NCI-H345 (cell line): ENCODE data around the gene B3GALNT2.

Source experiments
- DNase-seq: peaks from one replicate; lab custom pipeline; 2025; lab: John Stamatoyannopoulos, UW

The B3GALNT2 gene

GRCh38 chr1:235409042-235409820, 95.0 kb downstream of the B3GALNT2 start:
- no peak for DNase-seq

- DNase-seq, result no peak
Measured at GRCh38 chr1:235408503-235408960, 95.7 kb downstream of the B3GALNT2 start.

- no peak for DNase-seq
Measured at GRCh38 chr1:235407419-235407818, 96.8 kb downstream of the B3GALNT2 start.

GRCh38 chr1:235404190-235404589, 100.1 kb downstream of the B3GALNT2 start:
- no peak for DNase-seq

- DNase-seq, result no peak
Measured at GRCh38 chr1:235403593-235403992, 100.7 kb downstream of the B3GALNT2 start.

- no peak for DNase-seq
Measured at GRCh38 chr1:235402457-235403200, 101.6 kb downstream of the B3GALNT2 start.

- DNase-seq, result no peak
Measured at GRCh38 chr1:235401251-235401650, 103.0 kb downstream of the B3GALNT2 start.
